ENCODE measurements around the gene KRTAP4-1. TPM values are rescaled to one million over a fixed set of nuclear protein-coding genes. Genes with fewer than 3 reads are reported as not detected.
"Not testable (repeated sequence)": the region's sequence is repeated elsewhere in the genome, so short reads cannot be mapped to it uniquely, and the experiment has no call there.

Gene KRTAP4-1
- not detected for polyA plus RNA-seq (2012; ENCODE audit: insufficient read depth, insufficient read length, low read depth)

DNA sequence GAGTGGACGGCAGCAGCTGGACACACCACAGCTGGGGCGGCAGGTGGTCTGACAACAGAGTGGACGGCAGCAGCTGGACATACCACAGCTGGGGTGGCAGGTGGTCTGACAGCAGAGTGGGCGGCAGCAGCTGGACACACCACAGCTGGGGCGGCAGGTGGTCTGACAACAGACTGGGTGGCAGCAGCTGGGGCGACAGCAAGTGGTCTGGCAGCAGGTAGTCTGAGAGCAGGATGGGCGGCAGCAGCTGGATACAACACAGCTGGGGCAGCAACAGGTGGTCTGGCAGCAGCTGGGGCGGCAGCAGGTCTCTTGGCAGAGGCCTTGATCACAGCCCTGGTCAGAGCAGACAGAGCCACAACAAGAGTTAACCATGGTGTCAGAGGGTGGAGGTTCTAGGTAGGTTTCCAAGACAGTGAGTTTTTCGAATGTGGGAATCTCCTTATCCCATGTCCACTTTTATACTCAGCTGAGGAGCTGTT lies at the start of gene KRTAP4-1:
KRTAP4-1 (minus strand) TSS at position 432 of the 482 bp plus-strand sequence; CDS start at position 375, 57 bp downstream.
- peaks cover 35% of the 10 kb centered on the region for H3K27me3 ChIP-seq
- H3K9me3 ChIP-seq: no peaks in the 10 kb centered on the region; the same call in 1 of the 2 replicates
- H3K4me3 ChIP-seq (ENCODE audit: low read depth, low read length): no peak within 1 kb of the TSS
- no peaks in the 10 kb centered on the region for H3K4me1 ChIP-seq
- H3K36me3 ChIP-seq: no peaks in the 10 kb centered on the region
- TF ChIP-seq, protein P1, sequence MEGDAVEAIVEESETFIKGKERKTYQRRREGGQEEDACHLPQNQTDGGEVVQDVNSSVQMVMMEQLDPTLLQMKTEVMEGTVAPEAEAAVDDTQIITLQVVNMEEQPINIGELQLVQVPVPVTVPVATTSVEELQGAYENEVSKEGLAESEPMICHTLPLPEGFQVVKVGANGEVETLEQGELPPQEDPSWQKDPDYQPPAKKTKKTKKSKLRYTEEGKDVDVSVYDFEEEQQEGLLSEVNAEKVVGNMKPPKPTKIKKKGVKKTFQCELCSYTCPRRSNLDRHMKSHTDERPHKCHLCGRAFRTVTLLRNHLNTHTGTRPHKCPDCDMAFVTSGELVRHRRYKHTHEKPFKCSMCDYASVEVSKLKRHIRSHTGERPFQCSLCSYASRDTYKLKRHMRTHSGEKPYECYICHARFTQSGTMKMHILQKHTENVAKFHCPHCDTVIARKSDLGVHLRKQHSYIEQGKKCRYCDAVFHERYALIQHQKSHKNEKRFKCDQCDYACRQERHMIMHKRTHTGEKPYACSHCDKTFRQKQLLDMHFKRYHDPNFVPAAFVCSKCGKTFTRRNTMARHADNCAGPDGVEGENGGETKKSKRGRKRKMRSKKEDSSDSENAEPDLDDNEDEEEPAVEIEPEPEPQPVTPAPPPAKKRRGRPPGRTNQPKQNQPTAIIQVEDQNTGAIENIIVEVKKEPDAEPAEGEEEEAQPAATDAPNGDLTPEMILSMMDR (IDR thresholded peaks at IDR 0.05; ENCODE audit: low read depth, low read length): no peak
- peak; percentile 16 for DNase-seq

DNA sequence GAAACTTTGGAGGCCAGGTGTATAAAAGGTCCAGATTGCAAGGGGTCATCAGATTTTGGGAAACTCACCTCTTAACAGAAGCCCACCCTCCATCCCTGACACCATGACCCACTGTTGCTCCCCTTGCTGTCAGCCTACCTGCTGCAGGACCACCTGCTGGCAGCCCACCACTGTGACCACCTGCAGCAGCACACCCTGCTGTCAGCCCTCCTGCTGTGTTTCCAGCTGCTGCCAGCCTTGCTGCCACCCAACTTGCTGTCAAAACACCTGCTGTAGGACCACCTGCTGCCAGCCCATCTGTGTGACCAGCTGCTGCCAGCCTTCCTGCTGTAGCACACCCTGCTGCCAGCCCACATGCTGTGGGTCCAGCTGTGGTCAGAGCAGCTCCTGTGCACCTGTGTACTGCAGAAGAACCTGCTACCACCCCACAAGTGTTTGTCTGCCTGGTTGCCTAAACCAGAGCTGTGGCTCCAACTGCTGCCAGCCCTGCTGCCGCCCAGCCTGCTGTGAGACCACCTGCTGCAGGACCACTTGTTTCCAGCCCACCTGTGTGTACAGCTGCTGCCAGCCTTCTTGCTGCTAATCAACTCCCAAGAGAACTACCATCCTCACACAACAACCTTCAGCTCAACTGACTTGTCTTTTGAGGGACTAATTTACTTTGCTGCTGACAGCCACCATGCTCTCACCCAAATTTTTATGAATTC lies 47.8 kb upstream of the KRTAP4-1 start, which contains the start of gene KRTAP9-3:
KRTAP9-3 (plus strand) TSS at position 51 of the 707 bp plus-strand sequence; CDS start at position 104, 53 bp downstream.
- H3K36me3 ChIP-seq; H3K9me3 ChIP-seq; H3K4me3 ChIP-seq (ENCODE audit: low read depth, low read length); H3K4me1 ChIP-seq; DNase-seq: not testable (repeated sequence)
- peaks cover 47% of the 10 kb centered on the region for H3K27me3 ChIP-seq

DNA sequence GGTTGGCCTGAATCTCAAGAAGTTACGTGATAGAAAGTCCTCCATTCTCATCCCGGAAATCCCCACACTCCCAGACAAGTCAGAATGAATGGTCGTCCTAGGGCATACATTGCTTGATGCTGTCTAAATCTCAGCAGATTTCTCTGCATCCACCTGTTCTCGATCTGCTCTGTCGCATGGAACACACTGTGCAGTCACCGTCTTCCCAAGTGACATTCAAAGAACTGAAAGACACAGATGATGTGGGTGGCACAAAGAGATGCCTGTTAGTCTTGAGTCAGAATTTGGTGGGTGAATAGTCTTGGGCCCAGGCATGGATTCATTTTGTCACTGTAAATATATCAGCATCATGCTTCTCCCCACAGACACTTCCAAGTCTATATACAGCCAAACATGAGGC lies 47.0 kb upstream of the KRTAP4-1 start:
- no peak for DNase-seq
- no peaks in the 10 kb centered on the region for H3K4me1 ChIP-seq
- H3K36me3 ChIP-seq: no peaks in the 10 kb centered on the region
- TF ChIP-seq, protein P1 (IDR thresholded peaks at IDR 0.05; ENCODE audit: low read depth, low read length): no peak
- no peaks in the 10 kb centered on the region for H3K9me3 ChIP-seq
- H3K27me3 ChIP-seq: peaks cover 47% of the 10 kb centered on the region
- H3K4me3 ChIP-seq (ENCODE audit: low read depth, low read length): no peak overlapping the region

DNA sequence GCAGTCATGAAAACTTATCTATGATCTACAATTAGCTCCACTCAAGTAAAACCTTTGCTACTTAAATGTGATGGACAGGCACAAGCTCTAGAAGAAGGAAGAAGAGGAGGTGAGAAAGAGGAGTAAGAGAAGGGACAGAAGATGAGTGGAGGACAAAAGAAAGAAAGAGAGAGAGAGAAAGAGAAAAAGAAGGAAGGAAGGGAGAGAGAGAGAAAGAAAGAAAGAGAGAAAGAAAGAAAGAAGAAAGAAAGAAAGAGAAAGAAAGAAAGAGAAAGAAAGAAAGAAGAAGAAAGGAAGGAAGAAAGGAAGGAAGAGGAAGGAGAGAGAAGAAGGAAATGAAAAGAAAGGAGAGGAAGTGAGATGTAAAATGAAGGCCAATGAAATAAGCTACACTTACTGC lies 45.4 kb upstream of the KRTAP4-1 start:
- no peak overlapping the region for H3K4me3 ChIP-seq (ENCODE audit: low read depth, low read length)
- no peaks in the 10 kb centered on the region for H3K4me1 ChIP-seq
- TF ChIP-seq, protein P1 (IDR thresholded peaks at IDR 0.05; ENCODE audit: low read depth, low read length): no peak
- H3K36me3 ChIP-seq: no peaks in the 10 kb centered on the region
- no peaks in the 10 kb centered on the region for H3K9me3 ChIP-seq
- DNase-seq: no peak
- peaks cover 48% of the 10 kb centered on the region for H3K27me3 ChIP-seq

DNA sequence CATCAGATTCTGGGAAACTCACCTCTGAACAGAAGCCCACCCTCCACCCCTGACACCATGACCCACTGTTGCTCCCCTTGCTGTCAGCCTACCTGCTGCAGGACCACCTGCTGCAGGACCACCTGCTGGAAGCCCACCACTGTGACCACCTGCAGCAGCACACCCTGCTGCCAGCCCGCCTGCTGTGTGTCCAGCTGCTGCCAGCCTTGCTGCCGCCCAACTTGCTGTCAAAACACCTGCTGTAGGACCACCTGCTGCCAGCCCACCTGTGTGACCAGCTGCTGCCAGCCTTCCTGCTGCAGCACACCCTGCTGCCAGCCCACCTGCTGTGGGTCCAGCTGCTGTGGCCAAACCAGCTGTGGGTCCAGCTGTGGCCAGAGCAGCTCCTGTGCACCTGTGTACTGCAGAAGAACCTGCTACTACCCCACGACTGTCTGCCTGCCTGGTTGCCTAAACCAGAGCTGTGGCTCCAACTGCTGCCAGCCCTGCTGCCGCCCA lies 41.9 kb upstream of the KRTAP4-1 start, which contains the start of gene KRTAP9-2:
KRTAP9-2 (plus strand) TSS at position 51 of the 498 bp plus-strand sequence; CDS start at position 58, 7 bp downstream.
- H3K9me3 ChIP-seq; H3K4me1 ChIP-seq; H3K36me3 ChIP-seq; DNase-seq; H3K4me3 ChIP-seq (ENCODE audit: low read depth, low read length): not testable (repeated sequence)
- H3K27me3 ChIP-seq: peaks cover 45% of the 10 kb centered on the region

DNA sequence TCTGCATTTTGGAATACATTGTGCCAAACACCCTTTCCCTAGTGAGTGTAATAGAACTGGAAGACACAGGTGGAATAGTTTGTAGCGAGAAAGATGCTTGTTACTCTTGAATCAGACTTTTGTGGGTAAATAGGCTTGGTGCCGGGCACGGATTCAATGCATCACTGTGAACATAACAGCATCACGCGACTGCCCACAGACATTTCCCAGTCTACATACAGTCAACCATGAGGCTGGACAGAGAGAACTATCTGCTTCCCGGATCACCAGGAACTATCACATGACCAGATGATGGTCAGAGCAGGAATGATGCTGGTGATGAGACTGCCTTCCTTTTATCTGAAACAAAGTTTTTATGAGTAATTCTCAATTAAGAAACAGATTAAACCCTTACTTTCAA lies 41.3 kb upstream of the KRTAP4-1 start:
- no peaks in the 10 kb centered on the region for H3K9me3 ChIP-seq
- TF ChIP-seq, protein P1 (IDR thresholded peaks at IDR 0.05; ENCODE audit: low read depth, low read length): no peak
- H3K36me3 ChIP-seq: no peaks in the 10 kb centered on the region
- peaks cover 41% of the 10 kb centered on the region for H3K27me3 ChIP-seq
- no peaks in the 10 kb centered on the region for H3K4me1 ChIP-seq
- no peak for DNase-seq
- H3K4me3 ChIP-seq (ENCODE audit: low read depth, low read length): no peak overlapping the region

DNA sequence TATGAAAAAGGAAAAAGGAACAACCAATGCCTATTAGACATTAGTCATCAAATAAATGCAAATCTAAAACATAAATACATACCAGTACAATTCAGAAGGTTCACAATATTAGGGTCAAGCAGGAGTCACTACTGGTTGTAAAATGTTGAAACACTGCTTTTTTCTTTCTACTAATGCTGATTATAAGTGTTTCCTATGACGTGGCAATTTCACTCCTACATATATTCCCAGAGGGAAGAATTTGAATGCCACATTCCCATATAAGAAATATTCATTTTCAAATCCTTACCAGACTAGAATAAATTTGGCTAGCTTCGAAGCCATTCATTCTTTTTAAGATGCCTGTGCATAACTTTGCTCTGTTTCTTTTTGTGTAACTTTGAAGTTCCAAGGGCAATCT lies 39.1 kb upstream of the KRTAP4-1 start:
- Histone ChIP-seq H3K4me3 (ENCODE audit: low read depth, low read length) (no peak overlapping the region), H3K36me3 (no peaks in the 10 kb centered on the region), H3K4me1 (no peaks in the 10 kb centered on the region), H3K27me3 (peaks cover 39% of the 10 kb centered on the region), H3K9me3 (no peaks in the 10 kb centered on the region)
- no peak for DNase-seq
- TF ChIP-seq, protein P1 (IDR thresholded peaks at IDR 0.05; ENCODE audit: low read depth, low read length): no peak

Measured in BE2C (cell line).